Measurements from ENCODE around the gene ACTL7B.

ACTL7B gene

GRCh38 chr9:108836781-108837180 is 19.0 kb downstream of the ACTL7B start:
- TF ChIP-seq, protein P1, sequence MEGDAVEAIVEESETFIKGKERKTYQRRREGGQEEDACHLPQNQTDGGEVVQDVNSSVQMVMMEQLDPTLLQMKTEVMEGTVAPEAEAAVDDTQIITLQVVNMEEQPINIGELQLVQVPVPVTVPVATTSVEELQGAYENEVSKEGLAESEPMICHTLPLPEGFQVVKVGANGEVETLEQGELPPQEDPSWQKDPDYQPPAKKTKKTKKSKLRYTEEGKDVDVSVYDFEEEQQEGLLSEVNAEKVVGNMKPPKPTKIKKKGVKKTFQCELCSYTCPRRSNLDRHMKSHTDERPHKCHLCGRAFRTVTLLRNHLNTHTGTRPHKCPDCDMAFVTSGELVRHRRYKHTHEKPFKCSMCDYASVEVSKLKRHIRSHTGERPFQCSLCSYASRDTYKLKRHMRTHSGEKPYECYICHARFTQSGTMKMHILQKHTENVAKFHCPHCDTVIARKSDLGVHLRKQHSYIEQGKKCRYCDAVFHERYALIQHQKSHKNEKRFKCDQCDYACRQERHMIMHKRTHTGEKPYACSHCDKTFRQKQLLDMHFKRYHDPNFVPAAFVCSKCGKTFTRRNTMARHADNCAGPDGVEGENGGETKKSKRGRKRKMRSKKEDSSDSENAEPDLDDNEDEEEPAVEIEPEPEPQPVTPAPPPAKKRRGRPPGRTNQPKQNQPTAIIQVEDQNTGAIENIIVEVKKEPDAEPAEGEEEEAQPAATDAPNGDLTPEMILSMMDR (IDR thresholded peaks at IDR 0.05; ENCODE audit: insufficient read depth, low read depth, low read length, missing control alignments), result no peak
- peak; percentile 94 for DNase-seq (ENCODE audit: low read depth)
- no peak overlapping the region for H3K4me3 ChIP-seq (ENCODE audit: low read length)

- no peak for DNase-seq (ENCODE audit: low read depth)
- TF ChIP-seq, protein P1 (IDR thresholded peaks at IDR 0.05; ENCODE audit: insufficient read depth, low read depth, low read length, missing control alignments), result no peak
- no peak overlapping the region for H3K4me3 ChIP-seq (ENCODE audit: low read length)
Observed at GRCh38 chr9:108836319-108836718, 19.5 kb downstream of the ACTL7B start.

GRCh38 chr9:108835831-108836230 is 20.0 kb downstream of the ACTL7B start:
- DNase-seq (ENCODE audit: low read depth), result peak; percentile 90
- no peak overlapping the region for H3K4me3 ChIP-seq (ENCODE audit: low read length)
- TF ChIP-seq, protein P1 (IDR thresholded peaks at IDR 0.05; ENCODE audit: insufficient read depth, low read depth, low read length, missing control alignments), result no peak

DNA sequence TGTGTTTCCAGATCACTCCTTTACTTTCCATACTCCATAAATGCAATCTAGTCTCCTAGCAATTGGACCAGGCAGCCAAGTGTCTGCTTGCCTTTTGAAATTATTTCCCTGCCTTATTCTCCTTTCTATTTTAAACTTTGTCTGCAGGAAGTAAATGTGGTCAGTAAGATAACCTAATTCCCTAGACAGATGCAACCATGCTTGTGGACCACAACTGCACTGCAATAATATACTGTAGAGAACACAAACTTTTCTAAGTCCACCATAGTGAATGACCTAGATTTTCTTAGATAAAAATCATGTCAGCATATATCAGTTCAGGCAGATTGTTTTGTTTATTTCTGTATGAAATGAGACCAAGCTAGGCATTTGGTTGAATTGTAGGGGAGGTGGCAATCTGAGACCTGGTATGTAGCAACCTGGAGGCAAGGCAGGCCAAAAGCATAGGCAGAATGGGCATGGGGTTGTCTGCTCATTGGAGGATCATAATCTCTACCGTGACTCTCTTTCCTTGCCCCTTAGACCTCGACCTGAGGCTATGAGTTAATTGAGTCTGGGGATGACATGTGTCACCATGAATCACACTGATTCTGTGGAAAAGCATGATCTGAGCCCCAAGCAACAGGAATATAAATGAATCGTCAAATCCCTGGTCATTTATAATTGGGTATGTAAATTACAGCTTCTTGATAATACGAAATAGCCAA is 20.7 kb downstream of the ACTL7B start:
- TF ChIP-seq, protein P1 (IDR thresholded peaks at IDR 0.05; ENCODE audit: insufficient read depth, low read depth, low read length, missing control alignments), result no peak
- no peak overlapping the region for H3K4me3 ChIP-seq (ENCODE audit: low read length)
- peak; percentile 87 for DNase-seq (ENCODE audit: low read depth)

DNA sequence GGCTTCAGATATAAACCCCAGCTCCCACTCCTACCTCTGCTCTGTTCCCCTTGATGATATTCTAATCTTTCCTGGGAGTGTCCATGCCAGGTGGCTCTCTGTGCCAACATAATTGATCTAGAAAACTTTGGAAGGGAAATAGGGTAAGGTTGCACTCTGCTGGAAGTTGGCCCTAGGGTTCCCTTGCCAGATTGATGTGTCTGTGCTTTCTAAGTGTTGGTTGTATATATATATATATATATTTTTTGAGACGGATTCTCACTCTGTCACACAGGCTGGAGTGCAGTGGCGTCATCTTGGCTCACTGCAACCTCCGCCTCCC is 23.6 kb downstream of the ACTL7B start:
- TF ChIP-seq, protein P1 (IDR thresholded peaks at IDR 0.05; ENCODE audit: insufficient read depth, low read depth, low read length, missing control alignments), result no peak
- DNase-seq (ENCODE audit: low read depth), result no peak
- no peak overlapping the region for H3K4me3 ChIP-seq (ENCODE audit: low read length)

DNA sequence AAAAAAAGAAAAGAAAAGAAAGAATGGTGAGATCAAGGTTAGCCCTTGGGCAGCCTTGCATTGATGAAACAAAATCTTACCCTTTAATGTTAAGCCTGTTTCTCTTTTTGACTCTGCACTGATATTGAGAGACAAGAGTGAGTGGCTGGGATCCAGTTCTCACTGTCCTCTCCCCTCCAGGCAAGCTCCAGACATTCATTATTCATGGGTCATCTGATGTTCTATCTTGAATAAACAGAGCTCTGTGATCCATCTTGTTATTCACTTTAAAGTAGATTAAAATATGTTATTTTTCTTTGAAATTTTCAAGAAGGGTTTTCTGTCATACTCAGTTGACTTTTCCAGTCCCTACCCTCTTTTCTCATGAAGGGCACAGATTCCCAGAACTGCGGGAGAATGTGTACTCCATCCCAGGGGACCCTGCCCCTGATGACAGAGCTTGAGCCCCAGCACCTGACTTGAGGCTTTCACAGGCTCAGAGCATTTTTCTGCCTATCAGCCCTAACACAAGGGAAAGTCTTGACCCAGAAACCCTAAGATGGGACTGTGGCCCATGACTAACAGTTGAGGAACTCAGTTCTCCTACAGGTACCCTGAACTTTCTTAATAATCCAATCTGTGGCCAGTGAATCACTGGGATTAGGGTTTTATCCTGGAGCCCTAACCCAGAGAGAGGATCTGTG is 24.1 kb downstream of the ACTL7B start:
- peak; percentile 74 for DNase-seq (ENCODE audit: low read depth)
- TF ChIP-seq, protein P1 (IDR thresholded peaks at IDR 0.05; ENCODE audit: insufficient read depth, low read depth, low read length, missing control alignments), result no peak

GRCh38 chr9:108830272-108830671 is 25.5 kb downstream of the ACTL7B start:
- H3K4me3 ChIP-seq (ENCODE audit: low read length), result no peak overlapping the region
- TF ChIP-seq, protein P1 (IDR thresholded peaks at IDR 0.05; ENCODE audit: insufficient read depth, low read depth, low read length, missing control alignments), result no peak
- DNase-seq (ENCODE audit: low read depth), result peak; percentile 81

More for the DNA sequence above, 24.1 kb downstream of the ACTL7B start:
- H3K4me3 ChIP-seq (ENCODE audit: low read length), result no peak overlapping the region
